GM23248 (cell line): Measurements from ENCODE around the gene CDKAL1. TPM values are rescaled to one million over a fixed set of nuclear protein-coding genes. Genes with fewer than 3 reads are reported as not detected.
A peak's percentile ranks its signal among the peaks of the same experiment; 100 is the strongest.

Experiments used
- DNase-seq: peaks from one replicate; pipeline ENCODE4 v3.0.0-alpha.2; 2015
- H2AFZ ChIP-seq: fragments of 200-600 bp; sonication (generic); 2 replicates; pipeline ENCODE4 v1.6.1; 2016; ENCODE audit warnings: antibody characterized with exemption
- H3F3A ChIP-seq: fragments of 200-600 bp; sonication (generic); 2 replicates; pipeline ENCODE4 v1.6.1; 2016; ENCODE audit warnings: mild to moderate bottlenecking, antibody characterized with exemption, mixed run types; ENCODE audit not compliant: insufficient read depth
- H3K27ac ChIP-seq: fragments of 200-600 bp; sonication (generic); 2 replicates; pipeline ENCODE4 v1.5.1; 2016; ENCODE audit warnings: mild to moderate bottlenecking
- H3K27me3 ChIP-seq: fragments of 200-600 bp; sonication (generic); replicated peaks from 2 replicates; pipeline ENCODE4 v1.6.1; 2016; ENCODE audit warnings: mild to moderate bottlenecking; ENCODE audit not compliant: insufficient read depth
- H3K36me3 ChIP-seq: fragments of 200-600 bp; sonication (generic); 2 replicates; pipeline ENCODE4 v1.6.1; 2016; ENCODE audit warnings: low read depth, mild to moderate bottlenecking
- H3K4me1 ChIP-seq: fragments of 200-600 bp; sonication (generic); 2 replicates; pipeline ENCODE4 v1.6.1; 2016; ENCODE audit warnings: mild to moderate bottlenecking; ENCODE audit not compliant: insufficient read depth
- H3K4me2 ChIP-seq: fragments of 200-600 bp; sonication (generic); one replicate; pipeline ENCODE4 v1.6.1; 2016; ENCODE audit warnings: mild to moderate bottlenecking; ENCODE audit not compliant: unreplicated experiment
- H3K4me3 ChIP-seq: fragments of 200-600 bp; sonication (generic); 2 replicates; pipeline ENCODE4 v1.5.1; 2016; ENCODE audit warnings: mild to moderate bottlenecking
- H3K79me2 ChIP-seq: fragments of 200-600 bp; sonication (generic); 2 replicates; pipeline ENCODE4 v1.6.1; 2016; ENCODE audit warnings: mild to moderate bottlenecking; ENCODE audit not compliant: insufficient read depth
- H3K9ac ChIP-seq: fragments of 200-600 bp; sonication (generic); 2 replicates; pipeline ENCODE4 v1.6.1; 2016; ENCODE audit warnings: mild to moderate bottlenecking
- H3K9me2 ChIP-seq: fragments of 200-600 bp; sonication (generic); 2 replicates; pipeline ENCODE4 v1.6.1; 2016; ENCODE audit warnings: mixed run types, mild to moderate bottlenecking, moderate library complexity; ENCODE audit not compliant: insufficient read depth
- H3K9me3 ChIP-seq: fragments of 200-600 bp; sonication (generic); one replicate; pipeline ENCODE4 v1.6.1; 2017; ENCODE audit warnings: low read depth
- H4K20me1 ChIP-seq: fragments of 200-600 bp; sonication (generic); 2 replicates; pipeline ENCODE4 v1.6.0; 2016; ENCODE audit not compliant: insufficient read depth
- EZH2 ChIP-seq: fragments of 200-600 bp; sonication (generic); IDR thresholded peaks from 2 replicates; pipeline ENCODE4 v1.6.1; 2018; ENCODE audit warnings: antibody characterized with exemption, mild to moderate bottlenecking; ENCODE audit not compliant: insufficient read depth, poor library complexity, severe bottlenecking
- EZH2phosphoT487 ChIP-seq: fragments of 200-600 bp; sonication (generic); IDR thresholded peaks from 2 replicates; pipeline ENCODE4 v1.6.1; 2018; ENCODE audit warnings: antibody characterized with exemption, moderate library complexity, mild to moderate bottlenecking, low read depth; ENCODE audit not compliant: insufficient read depth
- WGBS, 2 experiments: methylation state at CpG; one replicate each; pipeline ENCODE4 v1.1.6; 2015 to 2017; ENCODE audit warnings: low lambda C conversion rate in 2 of 2, low coverage in 1 of 2; ENCODE audit errors: missing lambda C conversion rate in 2 of 2; 5-methylcytosine and 5-hydroxymethylcytosine counted together
- in situ Hi-C: fragments of 300-500 bp; cut with MboI; formaldehyde crosslinking; loops from 2 replicates; pipeline ENCODE4 v1.15.0; 2020
- polyA plus RNA-seq: library from polyadenylated mRNA; unstranded; fragments of >200 nt; fragmentation: Nextera tagmentation; extraction: Ambion mirVana; gene quantifications from 2 replicates; pipeline ENCODE4 v1.2.1, GENCODE V29; 2016
- total RNA-seq: library from RNA; depleted of rRNA; stranded (reverse); fragments of >200 nt; shearing (Covaris generic); gene quantifications from 2 replicates; pipeline ENCODE4 v1.2.3, GENCODE V29; 2014

CDKAL1 gene
- total and polyA plus RNA-seq, 2 experiments from 2014 or later, result 7.5 to 10.8 TPM

DNA sequence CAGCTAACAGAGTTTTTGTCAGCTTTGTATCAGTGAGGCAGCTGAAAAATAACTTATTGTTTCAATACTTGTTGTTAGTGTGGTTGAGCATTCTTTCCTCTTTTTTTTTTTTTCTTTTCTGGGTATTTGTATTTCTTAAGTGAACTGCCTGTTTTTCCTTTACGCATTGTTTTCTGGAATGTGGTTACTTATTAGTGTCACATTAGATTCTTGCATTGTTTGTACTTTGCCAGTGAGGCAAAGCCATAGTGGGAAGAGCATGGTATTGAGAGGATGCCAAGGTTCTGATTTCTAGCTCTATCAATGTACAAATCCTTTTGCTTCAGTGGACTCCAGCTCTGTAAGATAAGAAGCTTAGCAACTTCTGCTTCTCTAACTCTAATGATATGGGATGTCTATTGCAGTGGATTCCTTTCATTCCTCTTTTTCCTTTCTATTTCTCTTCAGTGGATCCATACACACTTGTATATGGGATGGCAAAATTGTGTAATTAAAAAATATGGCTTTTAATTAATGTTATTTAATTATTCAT is 3.9 kb downstream of the CDKAL1 start:
- no peaks in the 10 kb centered on the region for H4K20me1 ChIP-seq
- H3K27me3 ChIP-seq, result no peaks in the 10 kb centered on the region
- no peaks in the 10 kb centered on the region for H3K36me3 ChIP-seq
- 100% methylated on average over 1 of the region's 1 CpG for WGBS, 2 experiments
- peaks cover 61% of the 10 kb centered on the region for H3K79me2 ChIP-seq
- H3K9ac ChIP-seq, result no peak overlapping the region
- no peaks in the 10 kb centered on the region for H3F3A ChIP-seq
- no peak overlapping the region for H3K27ac ChIP-seq
- H2AFZ ChIP-seq, result no peak overlapping the region
- no peaks in the 10 kb centered on the region for H3K9me3 ChIP-seq
- peaks cover 5% of the 10 kb centered on the region; the same call in 1 of the 2 replicates for H3K4me1 ChIP-seq
- TF ChIP-seq EZH2 (no peak), EZH2phosphoT487 (no peak)
- in situ Hi-C loops, result no loop called here
- no peak overlapping the region for H3K4me3 ChIP-seq
- H3K9me2 ChIP-seq, result no peaks in the 10 kb centered on the region
- DNase-seq, result no peak
- no peak overlapping the region for H3K4me2 ChIP-seq

DNA sequence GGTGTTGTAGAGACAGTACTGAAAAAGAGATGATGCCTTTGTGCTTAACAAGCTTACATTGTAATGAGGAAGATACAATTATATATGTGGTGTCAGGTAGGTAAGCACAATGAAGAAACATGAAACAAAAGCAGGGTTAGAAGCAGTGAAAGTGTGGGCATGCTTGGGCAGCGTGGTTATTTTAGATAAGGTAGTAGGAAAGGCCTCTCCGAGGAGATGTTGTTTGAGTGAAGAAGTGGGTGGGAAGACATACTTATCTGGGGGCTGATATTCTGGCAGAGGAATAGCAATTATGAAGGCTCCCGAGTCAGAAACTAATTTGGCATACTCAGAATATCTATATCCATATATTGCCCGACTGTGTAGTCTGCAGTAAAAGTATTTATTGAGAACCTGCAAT is 4.7 kb downstream of the CDKAL1 start:
- in situ Hi-C loops, result no loop called here
- Histone ChIP-seq H3K9me2 (no peaks in the 10 kb centered on the region), H3K79me2 (peaks cover 66% of the 10 kb centered on the region), H3K27me3 (no peaks in the 10 kb centered on the region), H3K9me3 (no peaks in the 10 kb centered on the region), H3K27ac (no peak overlapping the region), H3K9ac (no peak overlapping the region), H3K4me1 (peaks cover 5% of the 10 kb centered on the region; the same call in 1 of the 2 replicates), H3K36me3 (no peaks in the 10 kb centered on the region), H2AFZ (no peak overlapping the region), H3K4me3 (no peak overlapping the region), H3K4me2 (no peak overlapping the region), H4K20me1 (no peaks in the 10 kb centered on the region), H3F3A (no peaks in the 10 kb centered on the region)
- 87 to 88% methylated on average over 4 of the region's 4 CpGs for WGBS, 2 experiments
- DNase-seq, result no peak
- TF ChIP-seq EZH2phosphoT487 (no peak), EZH2 (no peak)

DNA sequence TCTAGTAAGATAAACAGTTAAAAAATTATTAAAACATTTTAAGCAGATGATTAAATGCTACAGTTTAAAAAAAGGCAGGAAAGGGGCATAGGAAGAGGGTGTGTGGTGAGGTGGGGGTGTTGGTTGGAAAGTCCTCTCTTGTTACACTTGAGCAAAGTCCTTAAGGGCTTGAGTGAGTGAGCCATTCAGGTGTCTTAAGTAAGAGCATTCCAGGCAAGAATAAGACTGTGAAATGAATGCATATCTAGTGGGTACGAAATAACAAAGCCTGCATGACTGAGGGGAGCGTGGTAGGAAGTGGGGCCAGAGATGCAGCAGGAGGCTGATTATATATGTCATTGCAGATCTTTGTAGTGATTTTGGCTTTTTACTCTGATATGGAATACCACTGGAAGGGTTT is 5.1 kb downstream of the CDKAL1 start:
- no peak overlapping the region for H2AFZ ChIP-seq
- no peak overlapping the region for H3K27ac ChIP-seq
- H3K9ac ChIP-seq, result no peak overlapping the region
- in situ Hi-C loops, result no loop called here
- DNase-seq, result no peak
- TF ChIP-seq EZH2 (no peak), EZH2phosphoT487 (no peak)
- no peaks in the 10 kb centered on the region for H3K27me3 ChIP-seq
- H3K4me3 ChIP-seq, result no peak overlapping the region
- H4K20me1 ChIP-seq, result no peaks in the 10 kb centered on the region
- no peaks in the 10 kb centered on the region for H3K36me3 ChIP-seq
- H3K9me2 ChIP-seq, result no peaks in the 10 kb centered on the region
- peaks cover 69% of the 10 kb centered on the region for H3K79me2 ChIP-seq
- no peaks in the 10 kb centered on the region for H3F3A ChIP-seq
- H3K4me1 ChIP-seq, result peaks cover 5% of the 10 kb centered on the region; the same call in 1 of the 2 replicates
- H3K4me2 ChIP-seq, result no peak overlapping the region
- 100% methylated on average over 2 of the region's 2 CpGs for WGBS, 2 experiments
- H3K9me3 ChIP-seq, result no peaks in the 10 kb centered on the region

DNA sequence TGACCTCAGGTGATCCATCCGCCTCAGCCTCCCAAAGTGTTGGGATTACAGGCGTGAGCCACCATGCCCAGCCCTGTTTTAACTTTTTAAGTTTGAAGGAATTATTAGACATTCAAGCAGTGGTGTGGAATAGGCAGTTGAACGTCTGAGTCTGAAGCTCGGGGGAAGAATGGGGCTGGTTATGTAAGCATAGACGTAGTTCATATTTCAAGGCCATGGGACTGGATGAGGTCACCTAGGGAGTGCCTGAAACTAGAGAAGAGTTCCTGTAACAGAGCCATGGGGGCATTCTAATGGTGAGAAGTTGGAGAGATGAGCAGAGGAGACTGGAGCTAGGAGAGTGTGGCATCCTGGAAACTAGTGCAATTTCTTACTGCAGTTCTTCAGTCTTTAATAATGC is 6.4 kb downstream of the CDKAL1 start:
- WGBS, 2 experiments, result 51 to 57% methylated on average over 5 of the region's 5 CpGs

More for the DNA sequence above, 6.4 kb downstream of the CDKAL1 start:
- Histone ChIP-seq H3F3A (no peaks in the 10 kb centered on the region), H3K4me1 (no peaks in the 10 kb centered on the region), H3K4me3 (no peak overlapping the region), H3K4me2 (no peak overlapping the region), H3K9me3 (no peaks in the 10 kb centered on the region), H4K20me1 (no peaks in the 10 kb centered on the region), H3K27ac (no peak overlapping the region), H3K36me3 (no peaks in the 10 kb centered on the region), H3K9ac (no peak overlapping the region), H3K9me2 (no peaks in the 10 kb centered on the region), H2AFZ (no peak overlapping the region), H3K27me3 (no peaks in the 10 kb centered on the region), H3K79me2 (peaks cover 63% of the 10 kb centered on the region)
- DNase-seq, result peak; percentile 49
- in situ Hi-C loops, result no loop called here
- TF ChIP-seq EZH2 (no peak), EZH2phosphoT487 (no peak)
